ENCODE data around the gene AOC3. TPM values are rescaled to one million over a fixed set of nuclear protein-coding genes. Genes with fewer than 3 reads are reported as not detected.
A peak's percentile ranks its signal among the peaks of the same experiment; 100 is the strongest.

AOC3 gene
- total RNA-seq, 1 experiment from 2014 or later, result 2.8 TPM

DNA sequence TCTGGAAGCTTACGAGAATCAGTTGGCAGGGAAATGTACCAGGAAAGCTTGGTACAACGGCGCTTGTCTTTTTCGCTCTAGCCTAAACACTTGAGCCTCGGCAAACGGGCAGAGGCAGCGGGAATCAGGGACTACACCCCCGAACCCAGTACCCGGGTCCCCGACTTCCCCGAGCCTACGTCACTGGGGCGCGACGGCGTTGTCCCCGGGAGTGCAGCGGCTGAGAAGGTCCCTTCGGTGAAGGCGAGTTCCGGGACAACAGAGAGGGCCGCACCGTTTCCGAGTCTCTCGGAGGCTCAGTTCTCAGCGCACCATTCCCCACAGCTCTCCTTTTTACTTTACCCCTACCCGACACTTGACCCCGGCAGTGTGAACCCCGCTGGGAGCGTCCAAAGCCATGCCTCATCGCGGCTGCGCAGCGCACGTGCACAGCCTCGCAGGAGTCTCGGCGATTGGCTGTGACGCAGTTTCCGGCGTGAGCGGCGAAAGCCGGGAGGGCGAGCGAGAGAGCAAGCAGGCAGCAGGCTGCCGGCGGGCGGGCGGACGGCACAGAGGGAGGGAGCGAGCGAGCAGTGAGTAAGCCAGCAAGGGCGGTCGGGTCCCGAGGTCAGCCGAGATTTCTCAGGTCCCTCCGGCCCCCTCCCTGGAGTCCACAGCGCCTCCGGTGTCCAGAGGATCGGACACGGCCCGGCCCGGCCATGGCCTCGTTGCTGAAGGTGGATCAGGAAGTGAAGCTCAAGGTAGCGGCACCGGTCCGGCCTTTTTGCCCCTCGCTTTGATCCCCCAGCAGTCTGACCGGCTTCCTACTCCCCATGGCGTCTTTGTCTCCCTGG is 17.8 kb upstream of the AOC3 start, which contains the start of gene PSME3:
Gene PSME3 (plus strand): TSS at position 464 of the 833 bp plus-strand sequence. CDS start 235 bp downstream, at position 699.
- H3K4ac ChIP-seq (ENCODE audit: low read depth, low read length), result peak within 1 kb of the TSS; percentile 12; the same call in 1 of the 2 replicates
- peak within 1 kb of the TSS; percentile 86 for H3T11ph ChIP-seq (ENCODE audit: low read length)
- H4K91ac ChIP-seq (ENCODE audit: insufficient read length, low read depth, low read length), result peak within 1 kb of the TSS; percentile 7
- H3K18ac ChIP-seq (ENCODE audit: insufficient read length, low read depth, low read length), result peak within 1 kb of the TSS; percentile 98
- no peaks in the 10 kb centered on the region for H4K20me1 ChIP-seq (ENCODE audit: control insufficient read depth, insufficient read depth, insufficient read length)
- peak within 1 kb of the TSS; percentile 99 to 100 (median 100) for H3K27ac Mint-ChIP-seq
- H3K27me3 ChIP-seq (ENCODE audit: insufficient read depth, low read length), result no peaks in the 10 kb centered on the region
- no peaks in the 10 kb centered on the region for H3K4me1 ChIP-seq (ENCODE audit: insufficient read depth, low read length)
- H3K79me2 ChIP-seq (ENCODE audit: insufficient read depth, low read length), result peaks cover 5% of the 10 kb centered on the region; the same call in 1 of the 2 replicates
- DNase-seq, result peak; percentile 96
- peak within 1 kb of the TSS; percentile 91 for H3K9ac ChIP-seq (ENCODE audit: extremely low read depth, insufficient read length, low read length)
- peaks cover 3% of the 10 kb centered on the region for H3K79me1 ChIP-seq (ENCODE audit: insufficient read depth, low read depth, low read length, poor library complexity, severe bottlenecking)
- no CpG with 5 or more reads among the region's 71 CpGs for whole genome bisulfite sequencing (ENCODE audit: extremely low coverage, insufficient read length, low lambda C conversion rate)
- peak within 1 kb of the TSS; percentile 31 for H3K56ac ChIP-seq (ENCODE audit: insufficient read length, low read depth, low read length)
- H2BK12ac ChIP-seq (ENCODE audit: insufficient read length, low read depth, low read length), result no peak within 1 kb of the TSS
- H4K8ac ChIP-seq (replicated peaks; ENCODE audit: insufficient read length, low read depth, low read length), result peak within 1 kb of the TSS; percentile 30
- H2BK120ac ChIP-seq (ENCODE audit: low read depth, low read length, poor library complexity, severe bottlenecking), result peak within 1 kb of the TSS; percentile 85
- H3K27me3 Mint-ChIP-seq (ENCODE audit: low read depth), result peaks cover 7% of the 10 kb centered on the region
- H3K14ac ChIP-seq (ENCODE audit: insufficient read depth, low read length), result peak within 1 kb of the TSS; percentile 98
- H3K23me2 ChIP-seq (ENCODE audit: insufficient read length, low read depth, low read length, poor library complexity, severe bottlenecking), result peaks cover 9% of the 10 kb centered on the region
- no peaks in the 10 kb centered on the region for H3K9me3 ChIP-seq (ENCODE audit: control insufficient read depth, low read depth, low read length)
- H4K5ac ChIP-seq (ENCODE audit: insufficient read length, low read depth, low read length), result peak within 1 kb of the TSS; percentile 53
- no peak within 1 kb of the TSS for H3K23ac ChIP-seq (ENCODE audit: insufficient read length, low read depth, low read length)
- peaks cover 14 to 17% of the 10 kb centered on the region in 2 experiments for H3K4me1 Mint-ChIP-seq
- H2BK5ac ChIP-seq (ENCODE audit: insufficient read length, low read length), result peak within 1 kb of the TSS; percentile 56
- H3K36me3 Mint-ChIP-seq (ENCODE audit: insufficient read depth in 1 of 3, low read depth in 3 of 3), result peaks cover 23 to 44% (median 40%) of the 10 kb centered on the region in 3 experiments
- peak within 1 kb of the TSS; percentile 50 for H3K27ac ChIP-seq (ENCODE audit: insufficient read length, low read depth, low read length)
- H2AFZ ChIP-seq (ENCODE audit: low read length), result peak within 1 kb of the TSS; percentile 93
- peak within 1 kb of the TSS; percentile 94 to 96 for H3K4me3 Mint-ChIP-seq
- no peak within 1 kb of the TSS for H2BK15ac ChIP-seq (ENCODE audit: low read depth, low read length)
- H2BK20ac ChIP-seq (ENCODE audit: low read depth, low read length, poor library complexity, severe bottlenecking), result peak within 1 kb of the TSS; percentile 6
- H3K9me3 Mint-ChIP-seq, result no peaks in the 10 kb centered on the region; a peak in 1 of 5 replicates
- H3K4me2 ChIP-seq (ENCODE audit: insufficient read depth, insufficient read length, low read length), result peak within 1 kb of the TSS; percentile 95
- TF ChIP-seq, protein P1, sequence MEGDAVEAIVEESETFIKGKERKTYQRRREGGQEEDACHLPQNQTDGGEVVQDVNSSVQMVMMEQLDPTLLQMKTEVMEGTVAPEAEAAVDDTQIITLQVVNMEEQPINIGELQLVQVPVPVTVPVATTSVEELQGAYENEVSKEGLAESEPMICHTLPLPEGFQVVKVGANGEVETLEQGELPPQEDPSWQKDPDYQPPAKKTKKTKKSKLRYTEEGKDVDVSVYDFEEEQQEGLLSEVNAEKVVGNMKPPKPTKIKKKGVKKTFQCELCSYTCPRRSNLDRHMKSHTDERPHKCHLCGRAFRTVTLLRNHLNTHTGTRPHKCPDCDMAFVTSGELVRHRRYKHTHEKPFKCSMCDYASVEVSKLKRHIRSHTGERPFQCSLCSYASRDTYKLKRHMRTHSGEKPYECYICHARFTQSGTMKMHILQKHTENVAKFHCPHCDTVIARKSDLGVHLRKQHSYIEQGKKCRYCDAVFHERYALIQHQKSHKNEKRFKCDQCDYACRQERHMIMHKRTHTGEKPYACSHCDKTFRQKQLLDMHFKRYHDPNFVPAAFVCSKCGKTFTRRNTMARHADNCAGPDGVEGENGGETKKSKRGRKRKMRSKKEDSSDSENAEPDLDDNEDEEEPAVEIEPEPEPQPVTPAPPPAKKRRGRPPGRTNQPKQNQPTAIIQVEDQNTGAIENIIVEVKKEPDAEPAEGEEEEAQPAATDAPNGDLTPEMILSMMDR (conservative IDR thresholded peaks at IDR 0.05), result no peak
- no peak within 1 kb of the TSS for H2AK5ac ChIP-seq (ENCODE audit: insufficient read length, low read length)

All from H9 (cell line).